ENCODE measurements around the gene ARHGEF19.

Gene ARHGEF19

GRCh38 chr1:16149146-16149545 is 63.3 kb downstream of the ARHGEF19 start:
- no peak for DNase-seq (ENCODE audit: insufficient read length, low spot score)
- TF ChIP-seq CTCF (IDR thresholded peaks at IDR 0.05; ENCODE audit: insufficient read depth, missing control alignments) = no peak
- FAIRE-seq = no peak

GRCh38 chr1:16148329-16149092 is 63.9 kb downstream of the ARHGEF19 start:
- no peak for FAIRE-seq
- no peak for DNase-seq (ENCODE audit: insufficient read length, low spot score)
- TF ChIP-seq CTCF (IDR thresholded peaks at IDR 0.05; ENCODE audit: insufficient read depth, missing control alignments) = no peak
